Measurements from ENCODE around the gene ELF2.
"Not testable (repeated sequence)": the region's sequence is repeated elsewhere in the genome, so short reads cannot be mapped to it uniquely, and the experiment has no call there.

Gene ELF2

GRCh38 chr4:139184129-139184528, 7.1 kb upstream of the ELF2 start:
- no peak for DNase-seq (ENCODE audit: low spot score)

- DNase-seq (ENCODE audit: low spot score) = peak; percentile 98
Measured at GRCh38 chr4:139177869-139178619, 1.0 kb upstream of the ELF2 start.

GRCh38 chr4:139176302-139177048, 543 bp downstream of the ELF2 start:
- DNase-seq (ENCODE audit: low spot score) = peak; percentile 89

- DNase-seq (ENCODE audit: low spot score) = no peak
Measured at GRCh38 chr4:139175646-139176301, 1.2 kb downstream of the ELF2 start.

GRCh38 chr4:139171876-139172691, 4.9 kb downstream of the ELF2 start:
- no peak for DNase-seq (ENCODE audit: low spot score)

GRCh38 chr4:139170932-139171331, 6.1 kb downstream of the ELF2 start:
- DNase-seq (ENCODE audit: low spot score) = no peak

GRCh38 chr4:139167774-139168444, 9.1 kb downstream of the ELF2 start:
- DNase-seq (ENCODE audit: low spot score) = no peak

- no peak for DNase-seq (ENCODE audit: low spot score)
Measured at GRCh38 chr4:139164731-139165130, 12.3 kb downstream of the ELF2 start.

- no peak for DNase-seq (ENCODE audit: low spot score)
Measured at GRCh38 chr4:139163806-139164206, 13.2 kb downstream of the ELF2 start.

GRCh38 chr4:139157977-139158376, 19.0 kb downstream of the ELF2 start:
- DNase-seq (ENCODE audit: low spot score) = not testable (repeated sequence)

- no peak for DNase-seq (ENCODE audit: low spot score)
Measured at GRCh38 chr4:139154952-139155557, 22.0 kb downstream of the ELF2 start.

GRCh38 chr4:139154538-139154937, 22.5 kb downstream of the ELF2 start:
- DNase-seq (ENCODE audit: low spot score) = no peak

GRCh38 chr4:139154134-139154421, 22.9 kb downstream of the ELF2 start:
- DNase-seq (ENCODE audit: low spot score) = no peak

GRCh38 chr4:139153411-139154133, 23.4 kb downstream of the ELF2 start:
- no peak for DNase-seq (ENCODE audit: low spot score)

GRCh38 chr4:139152249-139152648, 24.8 kb downstream of the ELF2 start:
- no peak for DNase-seq (ENCODE audit: low spot score)

- no peak for DNase-seq (ENCODE audit: low spot score)
Measured at GRCh38 chr4:139146926-139147629, 29.9 kb downstream of the ELF2 start.

- DNase-seq (ENCODE audit: low spot score) = no peak
Measured at GRCh38 chr4:139145552-139145932, 31.5 kb downstream of the ELF2 start.

- DNase-seq (ENCODE audit: low spot score) = no peak
Measured at GRCh38 chr4:139144911-139145551, 32.0 kb downstream of the ELF2 start.

- DNase-seq (ENCODE audit: low spot score) = no peak
Measured at GRCh38 chr4:139144161-139144859, 32.7 kb downstream of the ELF2 start.
